AG04449 (cell line): Measurements from ENCODE around the gene TRPC1.

ENCODE experiments used
- CTCF ChIA-PET: fragments of 350-600 bp; formaldehyde crosslinking; extraction: SDS; loops from one replicate; lab custom pipeline; 2021; ENCODE audit warnings: antibody characterized with exemption; lab: Yijun Ruan, JAX
- POLR2A ChIA-PET: fragments of 400-600, 350-600 bp; formaldehyde crosslinking; extraction: SDS; loops from one replicate; lab custom pipeline; 2020; ENCODE audit warnings: antibody characterized with exemption, inconsistent platforms; lab: Yijun Ruan, JAX
- DNase-seq: peaks from one replicate; pipeline ENCODE4 v3.0.0-alpha.2; 2010; ENCODE audit warnings: low read depth, low spot score
- H3K4me3 ChIP-seq: 2 replicates; pipeline ENCODE4 v1.5.1; 2011; ENCODE audit warnings: low read depth, mild to moderate bottlenecking, control low read depth, low read length
- CTCF ChIP-seq: IDR thresholded peaks from one replicate; pipeline ENCODE4 v1.5.1; 2011; ENCODE audit warnings: mild to moderate bottlenecking, moderate library complexity, low read length, control low read depth, inconsistent platforms; ENCODE audit not compliant: insufficient read depth; ENCODE audit errors: missing control alignments

Gene TRPC1

GRCh38 chr3:142768338-142768737 lies 44.5 kb downstream of the TRPC1 start:
- ChIA-PET POLR2A (no interaction called here), CTCF (no interaction called here)
- no peak for TF ChIP-seq CTCF
- DNase-seq, result no peak
- no peak overlapping the region for H3K4me3 ChIP-seq

DNA sequence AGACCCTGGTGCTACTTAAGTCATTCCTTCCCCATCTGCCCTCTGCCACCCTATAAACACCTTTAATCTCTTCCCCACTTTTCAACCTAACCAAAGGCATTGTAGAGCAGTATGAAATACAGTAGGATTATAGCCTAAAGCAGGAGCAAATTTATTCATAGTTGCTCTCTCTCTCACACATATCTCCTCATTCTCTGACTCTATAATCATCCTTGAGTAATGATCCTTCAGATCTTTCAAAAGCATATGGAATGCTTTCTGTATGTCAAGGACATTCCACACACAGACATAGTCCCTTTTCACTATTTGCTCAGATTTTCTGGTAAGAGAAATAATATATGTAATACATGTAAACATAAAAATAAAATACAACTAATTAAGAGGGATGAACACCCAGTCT lies 54.1 kb downstream of the TRPC1 start:
- ChIA-PET POLR2A (no interaction called here), CTCF (no interaction called here)
- no peak for DNase-seq
- TF ChIP-seq CTCF, result no peak
- no peak overlapping the region for H3K4me3 ChIP-seq

GRCh38 chr3:142778541-142778940 lies 54.7 kb downstream of the TRPC1 start:
- no peak overlapping the region for H3K4me3 ChIP-seq
- POLR2A ChIA-PET, result no interaction called here
- no peak for TF ChIP-seq CTCF
- CTCF ChIA-PET, result no interaction called here
- DNase-seq, result no peak

DNA sequence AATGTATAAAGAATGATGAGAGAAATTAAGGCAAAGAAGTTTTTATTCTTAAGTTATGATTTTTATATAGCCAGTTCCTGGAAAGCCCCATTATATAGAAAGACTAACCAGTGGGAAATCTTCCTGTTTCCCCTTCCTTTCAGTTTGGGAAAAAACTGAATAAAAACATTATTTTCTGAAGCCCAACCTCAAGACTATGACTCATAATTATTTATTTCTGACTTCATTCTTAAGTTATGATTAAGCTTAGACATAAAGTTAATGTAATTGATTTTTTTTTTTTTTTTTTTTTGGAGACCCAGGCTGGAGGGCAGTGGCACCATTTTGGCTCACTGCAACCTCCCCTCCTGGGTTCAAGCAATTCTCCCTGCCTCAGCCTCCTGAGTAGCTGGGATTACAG lies 55.8 kb downstream of the TRPC1 start:
- no peak for DNase-seq
- ChIA-PET CTCF (no interaction called here), POLR2A (no interaction called here)
- H3K4me3 ChIP-seq, result no peak overlapping the region
- no peak for TF ChIP-seq CTCF

DNA sequence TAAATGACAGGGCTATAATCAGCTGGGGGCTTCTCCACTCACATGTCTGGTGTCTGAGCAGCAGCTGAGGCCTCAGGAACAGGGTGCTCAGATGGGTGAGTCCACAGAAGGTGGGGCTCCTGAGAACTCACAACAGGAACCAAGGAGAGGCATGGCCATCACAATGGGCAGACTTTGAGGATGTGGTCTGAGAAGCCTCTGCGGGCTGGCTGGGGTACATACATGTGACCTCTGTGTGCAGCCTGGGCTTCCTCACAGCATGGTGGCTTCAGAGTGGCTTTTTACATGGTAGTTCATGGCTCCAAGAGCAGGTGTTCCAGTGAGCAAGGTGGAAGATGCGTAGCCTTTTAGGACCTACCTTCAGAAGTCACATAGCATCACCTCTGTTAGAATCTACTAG lies 58.8 kb downstream of the TRPC1 start:
- ChIA-PET POLR2A (no interaction called here), CTCF (no interaction called here)
- no peak overlapping the region for H3K4me3 ChIP-seq
- DNase-seq, result no peak
- TF ChIP-seq CTCF, result no peak

DNA sequence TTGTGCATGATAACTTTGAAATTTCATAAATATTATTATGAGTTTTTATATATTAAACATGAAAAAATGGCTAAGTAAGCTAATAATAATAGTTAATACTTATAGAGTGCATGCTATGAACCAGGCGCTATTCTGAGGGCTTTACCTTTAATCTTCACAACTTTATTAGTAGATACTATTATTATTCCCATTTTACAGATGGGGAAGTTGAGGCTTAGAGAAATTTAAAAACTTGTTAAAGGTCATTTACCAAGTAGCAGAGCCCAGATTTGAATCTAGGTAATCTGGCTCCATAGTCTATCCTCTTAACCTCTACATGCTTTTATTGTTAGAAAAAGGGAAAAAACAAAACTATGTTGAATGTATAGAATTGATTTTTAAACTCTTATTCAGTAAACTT lies 60.4 kb downstream of the TRPC1 start:
- no peak for TF ChIP-seq CTCF
- H3K4me3 ChIP-seq, result no peak overlapping the region
- ChIA-PET CTCF (no interaction called here), POLR2A (no interaction called here)
- no peak for DNase-seq
